HEK293 (cell line): Measurements from ENCODE around the gene USP12.

Experiments
- GLI2 ChIP-seq: fragments of 450-650 bp; formaldehyde crosslinking; IDR thresholded peaks from 2 replicates; pipeline ENCODE4; 2017; ENCODE audit warnings: missing biosample characterization, missing genetic modification characterization, low read depth, borderline replicate concordance
- GLIS1 ChIP-seq: fragments of 450-650 bp; formaldehyde crosslinking; IDR thresholded peaks from 2 replicates; pipeline ENCODE4 v1.5.1; 2016; ENCODE audit warnings: missing biosample characterization, missing genetic modification characterization
- KLF1 ChIP-seq: fragments of 450-650 bp; formaldehyde crosslinking; IDR thresholded peaks from 2 replicates; pipeline ENCODE4 v1.5.1; 2016; ENCODE audit warnings: missing biosample characterization, missing genetic modification characterization
- KLF7 ChIP-seq: fragments of 450-650 bp; formaldehyde crosslinking; IDR thresholded peaks from 2 replicates; pipeline ENCODE4 v1.5.1; 2016; ENCODE audit warnings: missing biosample characterization, missing genetic modification characterization, borderline replicate concordance
- SCRT2 ChIP-seq: fragments of 450-650 bp; formaldehyde crosslinking; IDR thresholded peaks from 2 replicates; pipeline ENCODE4 v1.5.1; 2016; ENCODE audit warnings: missing biosample characterization, missing genetic modification characterization
- ZBTB17 ChIP-seq: fragments of 450-650 bp; formaldehyde crosslinking; IDR thresholded peaks from 2 replicates; pipeline ENCODE4 v1.5.1; 2016; ENCODE audit warnings: missing biosample characterization, missing genetic modification characterization
- ZEB2 ChIP-seq: fragments of 450-650 bp; formaldehyde crosslinking; IDR thresholded peaks from 2 replicates; pipeline ENCODE4 v1.5.1; 2016; ENCODE audit warnings: missing biosample characterization, missing genetic modification characterization
- ZFHX2 ChIP-seq: fragments of 450-650 bp; formaldehyde crosslinking; conservative IDR thresholded peaks from 2 replicates; pipeline ENCODE4 v1.5.1; 2016; ENCODE audit warnings: missing biosample characterization, missing genetic modification characterization
- ZNF112 ChIP-seq: fragments of 450-650 bp; formaldehyde crosslinking; IDR thresholded peaks from 2 replicates; pipeline ENCODE4 v1.5.0; 2017; ENCODE audit warnings: missing biosample characterization, missing genetic modification characterization
- ZNF157 ChIP-seq: fragments of 450-650 bp; formaldehyde crosslinking; IDR thresholded peaks from 2 replicates; pipeline ENCODE4 v1.5.1; 2016; ENCODE audit warnings: missing biosample characterization, missing genetic modification characterization
- ZNF214 ChIP-seq: fragments of 450-650 bp; formaldehyde crosslinking; IDR thresholded peaks from 2 replicates; pipeline ENCODE4 v1.5.1; 2017; ENCODE audit warnings: missing biosample characterization, mild to moderate bottlenecking, missing genetic modification characterization, borderline replicate concordance
- ZNF23 ChIP-seq: fragments of 450-650 bp; formaldehyde crosslinking; IDR thresholded peaks from 2 replicates; pipeline ENCODE4 v1.5.1; 2016; ENCODE audit warnings: missing biosample characterization, missing genetic modification characterization, borderline replicate concordance
- ZNF521 ChIP-seq: fragments of 450-650 bp; formaldehyde crosslinking; IDR thresholded peaks from 2 replicates; pipeline ENCODE4 v1.5.1; 2017; ENCODE audit warnings: missing biosample characterization, mild to moderate bottlenecking, missing genetic modification characterization
- ZNF654 ChIP-seq: fragments of 450-650 bp; formaldehyde crosslinking; IDR thresholded peaks from 2 replicates; pipeline ENCODE4 v1.5.1; 2016; ENCODE audit warnings: low read depth, missing biosample characterization, missing genetic modification characterization
- ZNF76 ChIP-seq: fragments of 450-650 bp; formaldehyde crosslinking; IDR thresholded peaks from 2 replicates; pipeline ENCODE4; 2016; ENCODE audit warnings: low read depth, missing biosample characterization, missing genetic modification characterization, borderline replicate concordance
- TF ChIP-seq, protein P1 (sequence below): fragments of 450-650 bp; formaldehyde crosslinking; IDR thresholded peaks from 2 replicates; pipeline ENCODE4 v1.5.1; 2016; ENCODE audit warnings: missing biosample characterization, missing genetic modification characterization
- TF ChIP-seq, protein P2 (sequence below): fragments of 450-650 bp; formaldehyde crosslinking; IDR thresholded peaks from 2 replicates; pipeline ENCODE4 v1.5.1; 2016; ENCODE audit warnings: missing biosample characterization, missing genetic modification characterization
- TF ChIP-seq, protein P3 (sequence below): fragments of 450-650 bp; formaldehyde crosslinking; IDR thresholded peaks from 2 replicates; pipeline ENCODE4 v1.5.1; 2016; ENCODE audit warnings: missing biosample characterization, missing genetic modification characterization
- TF ChIP-seq, protein P4 (sequence below): fragments of 450-650 bp; formaldehyde crosslinking; conservative IDR thresholded peaks from 2 replicates; pipeline ENCODE4 v1.5.1; 2016; ENCODE audit warnings: low read depth, missing biosample characterization, missing genetic modification characterization
- TF ChIP-seq, protein P5 (sequence below): fragments of 450-650 bp; formaldehyde crosslinking; conservative IDR thresholded peaks from 2 replicates; pipeline ENCODE4 v1.5.1; 2016; ENCODE audit warnings: low read depth, missing biosample characterization, missing genetic modification characterization
- TF ChIP-seq, protein P6 (sequence below): fragments of 450-650 bp; formaldehyde crosslinking; IDR thresholded peaks from 2 replicates; pipeline ENCODE4 v1.5.1; 2016; ENCODE audit warnings: missing biosample characterization, missing genetic modification characterization
- TF ChIP-seq, protein P7 (sequence below): fragments of 450-650 bp; formaldehyde crosslinking; IDR thresholded peaks from 2 replicates; pipeline ENCODE4 v1.5.1; 2017; ENCODE audit warnings: missing biosample characterization, missing genetic modification characterization

Gene USP12

DNA sequence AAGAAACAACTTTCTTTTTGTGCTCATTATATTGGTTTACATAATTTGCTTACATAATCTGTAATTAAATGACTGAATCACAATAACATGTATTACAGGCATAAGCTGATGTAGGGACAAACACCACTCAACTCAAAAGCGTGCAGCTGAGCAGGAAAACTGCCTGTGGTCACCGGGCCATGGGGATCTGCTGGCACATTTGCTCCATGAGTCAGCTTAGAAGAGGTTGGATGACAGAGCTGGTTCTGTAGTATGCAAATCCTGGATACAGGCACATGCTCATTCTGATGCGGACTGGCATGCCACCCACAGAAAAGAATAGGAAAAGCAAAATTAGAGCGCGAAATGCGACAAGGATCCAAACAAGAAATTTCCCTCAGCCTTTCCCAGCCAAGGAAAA is 128.6 kb downstream of the USP12 start (continued):
- TF ChIP-seq, protein P1, sequence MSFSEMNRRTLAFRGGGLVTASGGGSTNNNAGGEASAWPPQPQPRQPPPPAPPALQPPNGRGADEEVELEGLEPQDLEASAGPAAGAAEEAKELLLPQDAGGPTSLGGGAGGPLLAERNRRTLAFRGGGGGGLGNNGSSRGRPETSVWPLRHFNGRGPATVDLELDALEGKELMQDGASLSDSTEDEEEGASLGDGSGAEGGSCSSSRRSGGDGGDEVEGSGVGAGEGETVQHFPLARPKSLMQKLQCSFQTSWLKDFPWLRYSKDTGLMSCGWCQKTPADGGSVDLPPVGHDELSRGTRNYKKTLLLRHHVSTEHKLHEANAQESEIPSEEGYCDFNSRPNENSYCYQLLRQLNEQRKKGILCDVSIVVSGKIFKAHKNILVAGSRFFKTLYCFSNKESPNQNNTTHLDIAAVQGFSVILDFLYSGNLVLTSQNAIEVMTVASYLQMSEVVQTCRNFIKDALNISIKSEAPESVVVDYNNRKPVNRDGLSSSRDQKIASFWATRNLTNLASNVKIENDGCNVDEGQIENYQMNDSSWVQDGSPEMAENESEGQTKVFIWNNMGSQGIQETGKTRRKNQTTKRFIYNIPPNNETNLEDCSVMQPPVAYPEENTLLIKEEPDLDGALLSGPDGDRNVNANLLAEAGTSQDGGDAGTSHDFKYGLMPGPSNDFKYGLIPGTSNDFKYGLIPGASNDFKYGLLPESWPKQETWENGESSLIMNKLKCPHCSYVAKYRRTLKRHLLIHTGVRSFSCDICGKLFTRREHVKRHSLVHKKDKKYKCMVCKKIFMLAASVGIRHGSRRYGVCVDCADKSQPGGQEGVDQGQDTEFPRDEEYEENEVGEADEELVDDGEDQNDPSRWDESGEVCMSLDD (tag by site-specific recombination): no peak
- TF ChIP-seq KLF7 (tag by site-specific recombination) (no peak), ZFHX2 (tag by site-specific recombination) (no peak), GLIS1 (no peak), ZNF654 (tag by site-specific recombination) (no peak), ZNF521 (tag by site-specific recombination) (no peak), ZNF23 (tag by site-specific recombination) (no peak), GLI2 (tag by site-specific recombination) (no peak), KLF1 (tag by site-specific recombination) (no peak), ZNF76 (tag by site-specific recombination) (no peak), SCRT2 (tag by site-specific recombination) (no peak), ZNF214 (tag by site-specific recombination) (no peak), ZNF157 (tag by site-specific recombination) (no peak), ZEB2 (tag by site-specific recombination) (peak; percentile 43; the same call in 1 of the 2 replicates), ZNF112 (tag by site-specific recombination) (no peak), ZBTB17 (tag by site-specific recombination) (peak; percentile 55; the same call in 1 of the 2 replicates)
- TF ChIP-seq, protein P2, sequence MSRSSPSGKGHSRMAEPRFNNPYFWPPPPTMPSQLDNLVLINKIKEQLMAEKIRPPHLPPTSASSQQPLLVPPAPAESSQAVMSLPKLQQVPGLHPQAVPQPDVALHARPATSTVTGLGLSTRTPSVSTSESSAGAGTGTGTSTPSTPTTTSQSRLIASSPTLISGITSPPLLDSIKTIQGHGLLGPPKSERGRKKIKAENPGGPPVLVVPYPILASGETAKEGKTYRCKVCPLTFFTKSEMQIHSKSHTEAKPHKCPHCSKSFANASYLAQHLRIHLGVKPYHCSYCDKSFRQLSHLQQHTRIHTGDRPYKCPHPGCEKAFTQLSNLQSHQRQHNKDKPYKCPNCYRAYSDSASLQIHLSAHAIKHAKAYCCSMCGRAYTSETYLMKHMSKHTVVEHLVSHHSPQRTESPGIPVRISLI (tag by site-specific recombination): no peak
- TF ChIP-seq, protein P3, sequence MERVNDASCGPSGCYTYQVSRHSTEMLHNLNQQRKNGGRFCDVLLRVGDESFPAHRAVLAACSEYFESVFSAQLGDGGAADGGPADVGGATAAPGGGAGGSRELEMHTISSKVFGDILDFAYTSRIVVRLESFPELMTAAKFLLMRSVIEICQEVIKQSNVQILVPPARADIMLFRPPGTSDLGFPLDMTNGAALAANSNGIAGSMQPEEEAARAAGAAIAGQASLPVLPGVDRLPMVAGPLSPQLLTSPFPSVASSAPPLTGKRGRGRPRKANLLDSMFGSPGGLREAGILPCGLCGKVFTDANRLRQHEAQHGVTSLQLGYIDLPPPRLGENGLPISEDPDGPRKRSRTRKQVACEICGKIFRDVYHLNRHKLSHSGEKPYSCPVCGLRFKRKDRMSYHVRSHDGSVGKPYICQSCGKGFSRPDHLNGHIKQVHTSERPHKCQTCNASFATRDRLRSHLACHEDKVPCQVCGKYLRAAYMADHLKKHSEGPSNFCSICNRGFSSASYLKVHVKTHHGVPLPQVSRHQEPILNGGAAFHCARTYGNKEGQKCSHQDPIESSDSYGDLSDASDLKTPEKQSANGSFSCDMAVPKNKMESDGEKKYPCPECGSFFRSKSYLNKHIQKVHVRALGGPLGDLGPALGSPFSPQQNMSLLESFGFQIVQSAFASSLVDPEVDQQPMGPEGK (tag by site-specific recombination): no peak
- TF ChIP-seq, protein P4, sequence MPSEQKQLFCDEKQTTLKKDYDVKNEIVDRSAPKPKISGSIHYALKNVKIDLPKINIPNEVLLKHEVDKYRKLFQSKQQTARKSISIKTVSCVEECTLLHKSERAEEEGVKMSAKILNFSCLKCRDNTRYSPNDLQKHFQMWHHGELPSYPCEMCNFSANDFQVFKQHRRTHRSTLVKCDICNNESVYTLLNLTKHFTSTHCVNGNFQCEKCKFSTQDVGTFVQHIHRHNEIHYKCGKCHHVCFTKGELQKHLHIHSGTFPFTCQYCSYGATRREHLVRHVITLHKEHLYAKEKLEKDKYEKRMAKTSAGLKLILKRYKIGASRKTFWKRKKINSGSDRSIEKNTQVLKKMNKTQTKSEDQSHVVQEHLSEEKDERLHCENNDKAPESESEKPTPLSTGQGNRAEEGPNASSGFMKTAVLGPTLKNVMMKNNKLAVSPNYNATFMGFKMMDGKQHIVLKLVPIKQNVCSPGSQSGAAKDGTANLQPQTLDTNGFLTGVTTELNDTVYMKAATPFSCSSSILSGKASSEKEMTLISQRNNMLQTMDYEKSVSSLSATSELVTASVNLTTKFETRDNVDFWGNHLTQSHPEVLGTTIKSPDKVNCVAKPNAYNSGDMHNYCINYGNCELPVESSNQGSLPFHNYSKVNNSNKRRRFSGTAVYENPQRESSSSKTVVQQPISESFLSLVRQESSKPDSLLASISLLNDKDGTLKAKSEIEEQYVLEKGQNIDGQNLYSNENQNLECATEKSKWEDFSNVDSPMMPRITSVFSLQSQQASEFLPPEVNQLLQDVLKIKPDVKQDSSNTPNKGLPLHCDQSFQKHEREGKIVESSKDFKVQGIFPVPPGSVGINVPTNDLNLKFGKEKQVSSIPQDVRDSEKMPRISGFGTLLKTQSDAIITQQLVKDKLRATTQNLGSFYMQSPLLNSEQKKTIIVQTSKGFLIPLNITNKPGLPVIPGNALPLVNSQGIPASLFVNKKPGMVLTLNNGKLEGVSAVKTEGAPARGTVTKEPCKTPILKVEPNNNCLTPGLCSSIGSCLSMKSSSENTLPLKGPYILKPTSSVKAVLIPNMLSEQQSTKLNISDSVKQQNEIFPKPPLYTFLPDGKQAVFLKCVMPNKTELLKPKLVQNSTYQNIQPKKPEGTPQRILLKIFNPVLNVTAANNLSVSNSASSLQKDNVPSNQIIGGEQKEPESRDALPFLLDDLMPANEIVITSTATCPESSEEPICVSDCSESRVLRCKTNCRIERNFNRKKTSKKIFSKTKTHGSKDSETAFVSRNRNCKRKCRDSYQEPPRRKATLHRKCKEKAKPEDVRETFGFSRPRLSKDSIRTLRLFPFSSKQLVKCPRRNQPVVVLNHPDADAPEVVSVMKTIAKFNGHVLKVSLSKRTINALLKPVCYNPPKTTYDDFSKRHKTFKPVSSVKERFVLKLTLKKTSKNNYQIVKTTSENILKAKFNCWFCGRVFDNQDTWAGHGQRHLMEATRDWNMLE (tag by site-specific recombination): no peak
- TF ChIP-seq, protein P5, sequence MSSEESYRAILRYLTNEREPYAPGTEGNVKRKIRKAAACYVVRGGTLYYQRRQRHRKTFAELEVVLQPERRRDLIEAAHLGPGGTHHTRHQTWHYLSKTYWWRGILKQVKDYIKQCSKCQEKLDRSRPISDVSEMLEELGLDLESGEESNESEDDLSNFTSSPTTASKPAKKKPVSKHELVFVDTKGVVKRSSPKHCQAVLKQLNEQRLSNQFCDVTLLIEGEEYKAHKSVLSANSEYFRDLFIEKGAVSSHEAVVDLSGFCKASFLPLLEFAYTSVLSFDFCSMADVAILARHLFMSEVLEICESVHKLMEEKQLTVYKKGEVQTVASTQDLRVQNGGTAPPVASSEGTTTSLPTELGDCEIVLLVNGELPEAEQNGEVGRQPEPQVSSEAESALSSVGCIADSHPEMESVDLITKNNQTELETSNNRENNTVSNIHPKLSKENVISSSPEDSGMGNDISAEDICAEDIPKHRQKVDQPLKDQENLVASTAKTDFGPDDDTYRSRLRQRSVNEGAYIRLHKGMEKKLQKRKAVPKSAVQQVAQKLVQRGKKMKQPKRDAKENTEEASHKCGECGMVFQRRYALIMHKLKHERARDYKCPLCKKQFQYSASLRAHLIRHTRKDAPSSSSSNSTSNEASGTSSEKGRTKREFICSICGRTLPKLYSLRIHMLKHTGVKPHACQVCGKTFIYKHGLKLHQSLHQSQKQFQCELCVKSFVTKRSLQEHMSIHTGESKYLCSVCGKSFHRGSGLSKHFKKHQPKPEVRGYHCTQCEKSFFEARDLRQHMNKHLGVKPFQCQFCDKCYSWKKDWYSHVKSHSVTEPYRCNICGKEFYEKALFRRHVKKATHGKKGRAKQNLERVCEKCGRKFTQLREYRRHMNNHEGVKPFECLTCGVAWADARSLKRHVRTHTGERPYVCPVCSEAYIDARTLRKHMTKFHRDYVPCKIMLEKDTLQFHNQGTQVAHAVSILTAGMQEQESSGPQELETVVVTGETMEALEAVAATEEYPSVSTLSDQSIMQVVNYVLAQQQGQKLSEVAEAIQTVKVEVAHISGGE (tag by site-specific recombination): no peak
- TF ChIP-seq, protein P6, sequence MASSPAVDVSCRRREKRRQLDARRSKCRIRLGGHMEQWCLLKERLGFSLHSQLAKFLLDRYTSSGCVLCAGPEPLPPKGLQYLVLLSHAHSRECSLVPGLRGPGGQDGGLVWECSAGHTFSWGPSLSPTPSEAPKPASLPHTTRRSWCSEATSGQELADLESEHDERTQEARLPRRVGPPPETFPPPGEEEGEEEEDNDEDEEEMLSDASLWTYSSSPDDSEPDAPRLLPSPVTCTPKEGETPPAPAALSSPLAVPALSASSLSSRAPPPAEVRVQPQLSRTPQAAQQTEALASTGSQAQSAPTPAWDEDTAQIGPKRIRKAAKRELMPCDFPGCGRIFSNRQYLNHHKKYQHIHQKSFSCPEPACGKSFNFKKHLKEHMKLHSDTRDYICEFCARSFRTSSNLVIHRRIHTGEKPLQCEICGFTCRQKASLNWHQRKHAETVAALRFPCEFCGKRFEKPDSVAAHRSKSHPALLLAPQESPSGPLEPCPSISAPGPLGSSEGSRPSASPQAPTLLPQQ (tag by site-specific recombination): 0 out of 2 replicates have a peak, but pooled peaks have one; percentile 17
- TF ChIP-seq, protein P7, sequence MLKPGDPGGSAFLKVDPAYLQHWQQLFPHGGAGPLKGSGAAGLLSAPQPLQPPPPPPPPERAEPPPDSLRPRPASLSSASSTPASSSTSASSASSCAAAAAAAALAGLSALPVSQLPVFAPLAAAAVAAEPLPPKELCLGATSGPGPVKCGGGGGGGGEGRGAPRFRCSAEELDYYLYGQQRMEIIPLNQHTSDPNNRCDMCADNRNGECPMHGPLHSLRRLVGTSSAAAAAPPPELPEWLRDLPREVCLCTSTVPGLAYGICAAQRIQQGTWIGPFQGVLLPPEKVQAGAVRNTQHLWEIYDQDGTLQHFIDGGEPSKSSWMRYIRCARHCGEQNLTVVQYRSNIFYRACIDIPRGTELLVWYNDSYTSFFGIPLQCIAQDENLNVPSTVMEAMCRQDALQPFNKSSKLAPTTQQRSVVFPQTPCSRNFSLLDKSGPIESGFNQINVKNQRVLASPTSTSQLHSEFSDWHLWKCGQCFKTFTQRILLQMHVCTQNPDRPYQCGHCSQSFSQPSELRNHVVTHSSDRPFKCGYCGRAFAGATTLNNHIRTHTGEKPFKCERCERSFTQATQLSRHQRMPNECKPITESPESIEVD (tag by site-specific recombination): peak; percentile 55
